ENCODE results near the gene AK5. TPM values are rescaled to one million over a fixed set of nuclear protein-coding genes. Genes with fewer than 3 reads are reported as not detected.

Gene AK5
- total and polyA plus RNA-seq, 2 experiments from 2014 or later: 8.8 to 12.2 TPM

DNA sequence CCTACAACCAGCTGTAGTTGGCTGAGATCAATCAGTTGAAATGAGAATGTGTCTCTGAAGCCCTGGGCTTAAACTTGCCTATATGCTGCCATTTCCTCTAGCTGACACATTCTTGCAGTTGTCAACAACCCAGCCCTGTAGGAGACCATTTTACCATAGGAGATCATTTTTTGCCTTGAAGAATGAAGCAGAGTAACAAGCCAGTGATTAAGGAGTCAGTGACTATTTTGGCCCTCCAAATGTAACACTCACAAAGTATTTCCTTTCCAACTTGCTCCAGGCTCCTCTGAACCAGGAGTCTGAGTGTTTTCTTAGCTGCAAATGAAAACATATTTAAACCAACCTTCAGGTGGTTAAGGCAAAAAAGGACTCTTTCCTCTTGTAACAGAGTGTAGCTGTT is 217.1 kb downstream of the AK5 start:
- Histone ChIP-seq H3K4me2 (no peak overlapping the region), H4K20me1 (replicated peaks; ENCODE audit: insufficient read depth) (no peaks in the 10 kb centered on the region), H3F3A (replicated peaks; ENCODE audit: low read depth) (no peaks in the 10 kb centered on the region), H3K27ac (ENCODE audit: low read depth) (no peak overlapping the region), H3K36me3 (ENCODE audit: insufficient read depth) (no peaks in the 10 kb centered on the region), H3K4me3 (no peak overlapping the region), H3K4me1 (ENCODE audit: insufficient read depth) (no peaks in the 10 kb centered on the region), H2AFZ (no peak overlapping the region), H3K27me3 (ENCODE audit: insufficient read depth) (no peaks in the 10 kb centered on the region), H3K9me2 (ENCODE audit: insufficient read depth) (no peaks in the 10 kb centered on the region), H3K79me2 (replicated peaks; ENCODE audit: insufficient read depth) (no peaks in the 10 kb centered on the region)
- Mint-ChIP-seq H3K4me1 (no peaks in the 10 kb centered on the region), H3K4me3 (no peak overlapping the region), H3K27me3 (ENCODE audit: insufficient read depth, low read depth, poor library complexity) (no peaks in the 10 kb centered on the region), H3K9me3 (peaks cover 6% of the 10 kb centered on the region; the same call in 2 of the 3 replicates), H3K27ac (no peak overlapping the region), H3K36me3 (ENCODE audit: low read depth) (peaks cover 6% of the 10 kb centered on the region)
- ATAC-seq: no peak
- TF ChIP-seq NANOG (IDR thresholded peaks at IDR 0.05; ENCODE audit: borderline replicate concordance) (no peak), EZH2 (IDR thresholded peaks at IDR 0.05; ENCODE audit: low read depth, unreplicated experiment) (no peak), JUNB (IDR thresholded peaks at IDR 0.05; ENCODE audit: unreplicated experiment) (no peak), ZNF114 (CRISPR knock-in tag; IDR thresholded peaks at IDR 0.05) (no peak), STAT1 (IDR thresholded peaks at IDR 0.05; ENCODE audit: unreplicated experiment) (no peak), REST (IDR thresholded peaks at IDR 0.05; ENCODE audit: unreplicated experiment) (no peak), POLR2AphosphoS5 (IDR thresholded peaks at IDR 0.05; ENCODE audit: low read depth) (no peak), EZH2phosphoT487 (IDR thresholded peaks at IDR 0.05; ENCODE audit: unreplicated experiment) (no peak), ZNF331 (CRISPR knock-in tag; IDR thresholded peaks at IDR 0.05; ENCODE audit: low read depth) (no peak), CREB1 (CRISPR knock-in tag; IDR thresholded peaks at IDR 0.05; ENCODE audit: low read depth) (no peak)
- TF ChIP-seq, protein P1, sequence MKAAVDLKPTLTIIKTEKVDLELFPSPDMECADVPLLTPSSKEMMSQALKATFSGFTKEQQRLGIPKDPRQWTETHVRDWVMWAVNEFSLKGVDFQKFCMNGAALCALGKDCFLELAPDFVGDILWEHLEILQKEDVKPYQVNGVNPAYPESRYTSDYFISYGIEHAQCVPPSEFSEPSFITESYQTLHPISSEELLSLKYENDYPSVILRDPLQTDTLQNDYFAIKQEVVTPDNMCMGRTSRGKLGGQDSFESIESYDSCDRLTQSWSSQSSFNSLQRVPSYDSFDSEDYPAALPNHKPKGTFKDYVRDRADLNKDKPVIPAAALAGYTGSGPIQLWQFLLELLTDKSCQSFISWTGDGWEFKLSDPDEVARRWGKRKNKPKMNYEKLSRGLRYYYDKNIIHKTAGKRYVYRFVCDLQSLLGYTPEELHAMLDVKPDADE (IDR thresholded peaks at IDR 0.05): no peak
- TF ChIP-seq, protein P2, sequence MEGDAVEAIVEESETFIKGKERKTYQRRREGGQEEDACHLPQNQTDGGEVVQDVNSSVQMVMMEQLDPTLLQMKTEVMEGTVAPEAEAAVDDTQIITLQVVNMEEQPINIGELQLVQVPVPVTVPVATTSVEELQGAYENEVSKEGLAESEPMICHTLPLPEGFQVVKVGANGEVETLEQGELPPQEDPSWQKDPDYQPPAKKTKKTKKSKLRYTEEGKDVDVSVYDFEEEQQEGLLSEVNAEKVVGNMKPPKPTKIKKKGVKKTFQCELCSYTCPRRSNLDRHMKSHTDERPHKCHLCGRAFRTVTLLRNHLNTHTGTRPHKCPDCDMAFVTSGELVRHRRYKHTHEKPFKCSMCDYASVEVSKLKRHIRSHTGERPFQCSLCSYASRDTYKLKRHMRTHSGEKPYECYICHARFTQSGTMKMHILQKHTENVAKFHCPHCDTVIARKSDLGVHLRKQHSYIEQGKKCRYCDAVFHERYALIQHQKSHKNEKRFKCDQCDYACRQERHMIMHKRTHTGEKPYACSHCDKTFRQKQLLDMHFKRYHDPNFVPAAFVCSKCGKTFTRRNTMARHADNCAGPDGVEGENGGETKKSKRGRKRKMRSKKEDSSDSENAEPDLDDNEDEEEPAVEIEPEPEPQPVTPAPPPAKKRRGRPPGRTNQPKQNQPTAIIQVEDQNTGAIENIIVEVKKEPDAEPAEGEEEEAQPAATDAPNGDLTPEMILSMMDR (conservative IDR thresholded peaks at IDR 0.05; ENCODE audit: low read depth in 2 of 2): no peak
- TF ChIP-seq, protein P3, sequence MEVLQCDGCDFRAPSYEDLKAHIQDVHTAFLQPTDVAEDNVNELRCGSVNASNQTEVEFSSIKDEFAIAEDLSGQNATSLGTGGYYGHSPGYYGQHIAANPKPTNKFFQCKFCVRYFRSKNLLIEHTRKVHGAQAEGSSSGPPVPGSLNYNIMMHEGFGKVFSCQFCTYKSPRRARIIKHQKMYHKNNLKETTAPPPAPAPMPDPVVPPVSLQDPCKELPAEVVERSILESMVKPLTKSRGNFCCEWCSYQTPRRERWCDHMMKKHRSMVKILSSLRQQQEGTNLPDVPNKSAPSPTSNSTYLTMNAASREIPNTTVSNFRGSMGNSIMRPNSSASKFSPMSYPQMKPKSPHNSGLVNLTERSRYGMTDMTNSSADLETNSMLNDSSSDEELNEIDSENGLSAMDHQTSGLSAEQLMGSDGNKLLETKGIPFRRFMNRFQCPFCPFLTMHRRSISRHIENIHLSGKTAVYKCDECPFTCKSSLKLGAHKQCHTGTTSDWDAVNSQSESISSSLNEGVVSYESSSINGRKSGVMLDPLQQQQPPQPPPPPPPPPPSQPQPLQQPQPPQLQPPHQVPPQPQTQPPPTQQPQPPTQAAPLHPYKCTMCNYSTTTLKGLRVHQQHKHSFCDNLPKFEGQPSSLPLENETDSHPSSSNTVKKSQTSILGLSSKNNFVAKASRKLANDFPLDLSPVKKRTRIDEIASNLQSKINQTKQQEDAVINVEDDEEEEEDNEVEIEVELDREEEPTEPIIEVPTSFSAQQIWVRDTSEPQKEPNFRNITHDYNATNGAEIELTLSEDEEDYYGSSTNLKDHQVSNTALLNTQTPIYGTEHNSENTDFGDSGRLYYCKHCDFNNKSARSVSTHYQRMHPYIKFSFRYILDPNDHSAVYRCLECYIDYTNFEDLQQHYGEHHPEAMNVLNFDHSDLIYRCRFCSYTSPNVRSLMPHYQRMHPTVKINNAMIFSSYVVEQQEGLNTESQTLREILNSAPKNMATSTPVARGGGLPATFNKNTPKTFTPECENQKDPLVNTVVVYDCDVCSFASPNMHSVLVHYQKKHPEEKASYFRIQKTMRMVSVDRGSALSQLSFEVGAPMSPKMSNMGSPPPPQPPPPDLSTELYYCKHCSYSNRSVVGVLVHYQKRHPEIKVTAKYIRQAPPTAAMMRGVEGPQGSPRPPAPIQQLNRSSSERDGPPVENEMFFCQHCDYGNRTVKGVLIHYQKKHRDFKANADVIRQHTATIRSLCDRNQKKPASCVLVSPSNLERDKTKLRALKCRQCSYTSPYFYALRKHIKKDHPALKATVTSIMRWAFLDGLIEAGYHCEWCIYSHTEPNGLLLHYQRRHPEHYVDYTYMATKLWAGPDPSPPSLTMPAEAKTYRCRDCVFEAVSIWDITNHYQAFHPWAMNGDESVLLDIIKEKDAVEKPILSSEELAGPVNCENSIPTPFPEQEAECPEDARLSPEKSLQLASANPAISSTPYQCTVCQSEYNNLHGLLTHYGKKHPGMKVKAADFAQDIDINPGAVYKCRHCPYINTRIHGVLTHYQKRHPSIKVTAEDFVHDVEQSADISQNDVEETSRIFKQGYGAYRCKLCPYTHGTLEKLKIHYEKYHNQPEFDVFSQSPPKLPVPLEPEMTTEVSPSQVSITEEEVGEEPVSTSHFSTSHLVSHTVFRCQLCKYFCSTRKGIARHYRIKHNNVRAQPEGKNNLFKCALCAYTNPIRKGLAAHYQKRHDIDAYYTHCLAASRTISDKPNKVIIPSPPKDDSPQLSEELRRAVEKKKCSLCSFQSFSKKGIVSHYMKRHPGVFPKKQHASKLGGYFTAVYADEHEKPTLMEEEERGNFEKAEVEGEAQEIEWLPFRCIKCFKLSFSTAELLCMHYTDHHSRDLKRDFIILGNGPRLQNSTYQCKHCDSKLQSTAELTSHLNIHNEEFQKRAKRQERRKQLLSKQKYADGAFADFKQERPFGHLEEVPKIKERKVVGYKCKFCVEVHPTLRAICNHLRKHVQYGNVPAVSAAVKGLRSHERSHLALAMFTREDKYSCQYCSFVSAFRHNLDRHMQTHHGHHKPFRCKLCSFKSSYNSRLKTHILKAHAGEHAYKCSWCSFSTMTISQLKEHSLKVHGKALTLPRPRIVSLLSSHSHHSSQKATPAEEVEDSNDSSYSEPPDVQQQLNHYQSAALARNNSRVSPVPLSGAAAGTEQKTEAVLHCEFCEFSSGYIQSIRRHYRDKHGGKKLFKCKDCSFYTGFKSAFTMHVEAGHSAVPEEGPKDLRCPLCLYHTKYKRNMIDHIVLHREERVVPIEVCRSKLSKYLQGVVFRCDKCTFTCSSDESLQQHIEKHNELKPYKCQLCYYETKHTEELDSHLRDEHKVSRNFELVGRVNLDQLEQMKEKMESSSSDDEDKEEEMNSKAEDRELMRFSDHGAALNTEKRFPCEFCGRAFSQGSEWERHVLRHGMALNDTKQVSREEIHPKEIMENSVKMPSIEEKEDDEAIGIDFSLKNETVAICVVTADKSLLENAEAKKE (CRISPR knock-in tag; IDR thresholded peaks at IDR 0.05): no peak
- DNase-seq (ENCODE audit: low spot score): no peak

Measured in GM23338 (cell line).